ENCODE data around the gene RHAG. TPM values are rescaled to one million over a fixed set of nuclear protein-coding genes. Genes with fewer than 3 reads are reported as not detected.
"Not testable (repeated sequence)": the region's sequence is repeated elsewhere in the genome, so short reads cannot be mapped to it uniquely, and the experiment has no call there.

RHAG gene
- total RNA-seq, 2 donors from 2014 or later: 0.54 TPM; not detected in 1

- H3K27me3 ChIP-seq: no peaks in the 10 kb centered on the region
- no peaks in the 10 kb centered on the region for H3K4me1 ChIP-seq
- DNase-seq: no peak
- H3K27ac ChIP-seq: no peak overlapping the region
- intact Hi-C loops (cut with DNase I): no loop called here
- no peak overlapping the region for H3K9ac ChIP-seq (ENCODE audit: low read depth in 2 of 2, low read length in 2 of 2)
- no peak overlapping the region for H3K4me3 ChIP-seq
- no peaks in the 10 kb centered on the region for H3K9me3 ChIP-seq
- TF ChIP-seq CTCF (IDR thresholded peaks at IDR 0.05): no peak
- no peaks in the 10 kb centered on the region for H3K36me3 ChIP-seq
Observed at GRCh38 chr6:49666480-49666879, 29.8 kb upstream of the RHAG start.

- Histone ChIP-seq H3K27me3 (no peaks in the 10 kb centered on the region), H3K9me3 (no peaks in the 10 kb centered on the region), H3K4me1 (no peaks in the 10 kb centered on the region), H3K4me3 (no peak overlapping the region), H3K9ac (ENCODE audit: low read depth in 2 of 2, low read length in 2 of 2) (no peak overlapping the region), H3K36me3 (no peaks in the 10 kb centered on the region), H3K27ac (no peak overlapping the region)
- no peak for DNase-seq
- no peak for TF ChIP-seq CTCF (IDR thresholded peaks at IDR 0.05)
- intact Hi-C loops (cut with DNase I): no loop called here
Observed at GRCh38 chr6:49664817-49665216, 28.2 kb upstream of the RHAG start.

- H3K27ac ChIP-seq; H3K4me3 ChIP-seq; DNase-seq; H3K27me3 ChIP-seq; H3K9ac ChIP-seq (ENCODE audit: low read depth in 2 of 2, low read length in 2 of 2); H3K36me3 ChIP-seq; H3K9me3 ChIP-seq; intact Hi-C loops (cut with DNase I); H3K4me1 ChIP-seq: not testable (repeated sequence)
Observed at GRCh38 chr6:49664054-49664453, 27.4 kb upstream of the RHAG start.

- no peak for DNase-seq
- H3K9ac ChIP-seq (ENCODE audit: low read depth in 2 of 2, low read length in 2 of 2): no peak overlapping the region
- H3K4me3 ChIP-seq: no peak overlapping the region
- H3K27ac ChIP-seq: no peak overlapping the region
- no peaks in the 10 kb centered on the region for H3K9me3 ChIP-seq
- no peaks in the 10 kb centered on the region for H3K4me1 ChIP-seq
- intact Hi-C loops (cut with DNase I): no loop called here
- H3K27me3 ChIP-seq: no peaks in the 10 kb centered on the region
- no peak for TF ChIP-seq CTCF (IDR thresholded peaks at IDR 0.05)
- no peaks in the 10 kb centered on the region for H3K36me3 ChIP-seq
Observed at GRCh38 chr6:49662892-49663261, 26.2 kb upstream of the RHAG start.

- no peak for DNase-seq
- Histone ChIP-seq H3K4me3 (no peak overlapping the region), H3K27me3 (no peaks in the 10 kb centered on the region), H3K4me1 (no peaks in the 10 kb centered on the region), H3K9me3 (no peaks in the 10 kb centered on the region), H3K9ac (ENCODE audit: low read depth in 2 of 2, low read length in 2 of 2) (no peak overlapping the region), H3K27ac (no peak overlapping the region), H3K36me3 (no peaks in the 10 kb centered on the region)
- no peak for TF ChIP-seq CTCF (IDR thresholded peaks at IDR 0.05)
- intact Hi-C loops (cut with DNase I): no loop called here
Observed at GRCh38 chr6:49662231-49662891, 25.7 kb upstream of the RHAG start.

GRCh38 chr6:49653942-49654341, 17.3 kb upstream of the RHAG start:
- no peak for TF ChIP-seq CTCF (IDR thresholded peaks at IDR 0.05)

More at GRCh38 chr6:49653942-49654341, 17.3 kb upstream of the RHAG start:
- H3K9ac ChIP-seq (ENCODE audit: low read depth in 2 of 2, low read length in 2 of 2): no peak overlapping the region
- H3K27ac ChIP-seq: no peak overlapping the region
- H3K27me3 ChIP-seq: no peaks in the 10 kb centered on the region
- H3K4me1 ChIP-seq: no peaks in the 10 kb centered on the region
- intact Hi-C loops (cut with DNase I): no loop called here
- no peaks in the 10 kb centered on the region for H3K9me3 ChIP-seq
- no peak for DNase-seq
- H3K36me3 ChIP-seq: no peaks in the 10 kb centered on the region
- H3K4me3 ChIP-seq: no peak overlapping the region
